Measurements from ENCODE around the gene SARDH. TPM values are rescaled to one million over a fixed set of nuclear protein-coding genes. Genes with fewer than 3 reads are reported as not detected.

The SARDH gene
- total RNA-seq, 1 experiment from 2014 or later: 5.6 TPM

GRCh38 chr9:133710661-133711427, 27.3 kb downstream of the SARDH start:
- ChIA-PET RAD21 (ENCODE audit: low non-redundant PET in 1 of 2, low total read pairs in 2 of 2, uncharacterized antibody in 2 of 2, unreplicated experiment in 2 of 2) (no interaction called here), CTCF (no interaction called here), POLR2A (no interaction called here)
- intact Hi-C loops (cut with micrococcal nuclease): no loop called here
- ATAC-seq: no peak
- DNase-seq (ENCODE audit: low read depth, low spot score): no peak
- Histone ChIP-seq H3K27me3 (ENCODE audit: insufficient read depth, low read length) (no peaks in the 10 kb centered on the region), H3K9me2 (ENCODE audit: insufficient read depth) (no peaks in the 10 kb centered on the region), H4K20me1 (ENCODE audit: insufficient read depth) (no peaks in the 10 kb centered on the region), H3K9me3 (ENCODE audit: control insufficient read depth in 1 of 2, insufficient read depth in 1 of 2, low read depth in 1 of 2, low read length in 2 of 2) (no peaks in the 10 kb centered on the region), H3K4me1 (ENCODE audit: control insufficient read depth in 1 of 2, insufficient read depth in 2 of 2, low read length in 2 of 2) (no peaks in the 10 kb centered on the region), H3K4me3 (replicated peaks in 1 of 2; ENCODE audit: low read depth in 1 of 2, low read length in 2 of 2) (no peak overlapping the region), H3K27ac (ENCODE audit: low read depth, low read length) (no peak overlapping the region), H3K79me2 (ENCODE audit: insufficient read depth, low read length) (no peaks in the 10 kb centered on the region), H3K9ac (ENCODE audit: low read length) (no peak overlapping the region), H3K4me2 (ENCODE audit: low read length) (no peak overlapping the region), H3K36me3 (ENCODE audit: control insufficient read depth in 1 of 2, insufficient read depth in 2 of 2, low read length in 2 of 2) (no peaks in the 10 kb centered on the region), H2AFZ (ENCODE audit: low read depth, low read length, poor library complexity, severe bottlenecking) (no peak overlapping the region)
- BruUV-seq (replicated peaks): no TSS peak
- TF ChIP-seq MAX (IDR thresholded peaks at IDR 0.05) (no peak), YY1 (IDR thresholded peaks at IDR 0.05; ENCODE audit: extremely low read depth, insufficient replicate concordance, low read depth, low read length) (no peak), SIN3A (IDR thresholded peaks at IDR 0.05; ENCODE audit: low read depth) (no peak), REST (IDR thresholded peaks at IDR 0.05; ENCODE audit: low read depth) (no peak), ZBTB33 (IDR thresholded peaks at IDR 0.05; ENCODE audit: extremely low read depth, insufficient replicate concordance, low read length) (no peak), FOSL1 (IDR thresholded peaks at IDR 0.05; ENCODE audit: low read depth) (no peak), POLR2AphosphoS5 (IDR thresholded peaks at IDR 0.05; ENCODE audit: low read depth, low read length) (no peak)

Measured in HCT116 (cell line).